GM18505 (cell line): ENCODE results near the gene C11orf24.

Experiments used
- ATAC-seq: cut with Tn5 transposase; IDR thresholded peaks from one replicate; pipeline ENCODE4 v1.9.1; 2021; ENCODE audit not compliant: unreplicated experiment
- POLR2A ChIP-seq: IDR thresholded peaks from 4 replicates; pipeline ENCODE4 v1.6.1; 2011; ENCODE audit warnings: borderline replicate concordance; ENCODE audit not compliant: insufficient read depth, insufficient read length; ENCODE audit errors: extremely low read depth

C11orf24 gene

DNA sequence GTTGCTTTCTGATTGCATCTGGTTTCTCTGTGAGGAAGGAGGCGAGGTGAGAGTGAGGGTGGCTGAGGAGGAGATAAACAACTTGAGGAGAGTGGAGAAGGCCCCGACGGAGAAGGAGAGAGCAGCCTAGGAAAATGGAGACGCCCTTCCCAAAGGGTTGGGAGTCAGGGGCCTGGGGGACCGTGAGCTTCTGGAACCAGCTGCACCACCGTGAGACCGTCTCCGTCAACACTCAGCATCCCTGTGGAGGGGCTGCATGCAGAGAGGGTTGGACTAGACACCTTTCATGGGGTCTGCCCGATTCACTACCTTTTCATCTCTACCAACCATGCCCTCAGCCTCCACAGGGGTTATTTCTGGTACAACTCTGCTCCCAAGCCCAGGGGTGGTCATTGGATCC is 45.4 kb downstream of the C11orf24 start:
- TF ChIP-seq POLR2A: no peak
- no peak for ATAC-seq

DNA sequence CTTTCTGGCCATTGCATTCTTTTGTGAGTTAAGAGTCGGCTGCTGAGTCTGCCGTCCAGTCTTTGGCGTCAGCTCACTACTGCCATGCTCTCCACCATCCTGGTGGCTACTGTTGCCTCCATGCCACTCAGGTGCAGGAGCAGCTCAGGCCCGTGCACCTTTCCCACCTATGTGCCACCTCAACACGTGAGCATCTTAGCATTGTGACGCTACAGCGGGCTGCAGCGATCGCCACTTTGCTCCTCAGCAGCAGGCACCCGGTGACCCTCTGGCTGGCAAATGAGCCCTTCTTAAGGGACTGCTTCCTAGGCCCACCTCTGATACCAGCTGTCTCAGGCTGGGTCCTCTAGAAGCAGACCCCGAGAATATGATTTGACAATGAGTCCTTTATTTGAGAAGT is 47.2 kb downstream of the C11orf24 start:
- TF ChIP-seq POLR2A: no peak
- no peak for ATAC-seq

DNA sequence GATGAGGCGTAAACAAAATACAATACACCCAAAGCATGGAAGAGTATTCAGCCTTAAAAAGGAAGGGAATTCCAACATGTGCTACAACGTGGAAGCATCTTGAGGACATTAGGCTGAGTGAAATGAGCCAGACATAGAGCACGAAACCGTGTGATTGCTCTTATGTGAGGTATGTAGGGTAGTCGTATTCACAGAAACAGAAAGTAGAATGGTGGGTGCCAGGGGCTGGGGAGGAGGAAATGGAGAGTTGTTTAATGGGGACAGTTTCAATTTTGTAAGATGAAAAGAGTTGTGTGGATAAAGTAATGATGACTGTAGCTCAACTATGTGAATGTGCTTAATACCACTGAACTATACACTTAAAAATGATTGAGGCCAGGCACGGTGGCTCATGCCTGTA is 48.5 kb downstream of the C11orf24 start:
- no peak for TF ChIP-seq POLR2A

DNA sequence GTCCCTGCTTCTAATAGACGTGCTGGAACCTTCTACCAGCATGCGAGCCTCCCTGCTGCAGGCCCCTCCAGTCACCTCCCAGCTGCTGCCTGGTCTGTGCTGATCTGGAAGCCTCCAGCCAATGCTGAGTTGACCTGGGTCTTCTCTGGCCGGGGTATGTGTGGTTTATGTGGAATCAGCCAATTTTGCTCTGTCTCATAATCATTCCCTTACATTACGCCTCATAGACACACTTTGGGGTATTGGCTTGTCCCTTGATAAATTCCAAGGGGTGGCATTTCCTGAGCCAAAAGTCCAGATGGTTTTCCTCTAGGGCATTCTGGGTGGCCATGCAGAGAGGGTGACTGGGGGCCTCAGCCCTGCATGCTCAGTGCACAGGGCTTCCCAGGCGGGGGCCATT is 50.4 kb downstream of the C11orf24 start:
- no peak for ATAC-seq
- no peak for TF ChIP-seq POLR2A

More for the DNA sequence above, 48.5 kb downstream of the C11orf24 start:
- ATAC-seq: no peak

DNA sequence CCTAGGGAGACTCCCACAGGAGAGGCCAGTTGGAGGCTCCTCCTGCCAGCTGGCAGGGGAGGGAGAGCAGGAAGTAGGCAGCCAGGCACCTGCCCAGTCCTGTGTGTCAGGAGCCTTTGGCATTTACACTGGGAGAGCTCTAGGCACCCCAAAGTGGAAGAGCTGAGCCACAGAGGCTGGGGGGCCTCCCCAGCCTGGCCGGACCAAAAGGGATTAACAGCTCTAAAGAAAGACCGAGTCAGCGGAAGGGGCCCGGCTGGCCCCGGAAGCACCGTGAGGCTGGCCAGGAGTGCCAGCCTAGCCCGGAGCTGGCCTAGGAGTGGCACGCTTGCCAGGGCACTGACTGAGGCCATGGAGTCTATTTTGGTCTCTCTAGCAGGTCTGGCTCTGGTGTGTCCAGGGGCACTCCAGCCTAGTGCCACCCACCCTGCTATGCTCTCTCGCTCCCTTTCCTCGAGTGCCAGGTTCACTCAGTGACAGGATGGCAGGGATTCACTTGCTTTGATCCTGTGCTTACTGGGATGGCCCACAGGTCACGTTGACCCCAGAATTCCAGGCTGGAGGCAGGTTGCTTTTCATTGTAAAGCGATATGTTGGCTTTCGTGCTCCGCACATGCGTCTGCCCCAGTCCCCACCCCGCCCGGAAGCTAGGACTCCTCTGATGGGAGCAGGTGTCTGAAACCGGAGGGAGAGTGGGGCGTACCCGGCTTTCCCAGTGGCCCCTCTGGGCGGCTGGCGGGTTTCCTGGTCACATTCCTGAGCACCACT is 55.4 kb downstream of the C11orf24 start:
- no peak for ATAC-seq
- TF ChIP-seq POLR2A: no peak

DNA sequence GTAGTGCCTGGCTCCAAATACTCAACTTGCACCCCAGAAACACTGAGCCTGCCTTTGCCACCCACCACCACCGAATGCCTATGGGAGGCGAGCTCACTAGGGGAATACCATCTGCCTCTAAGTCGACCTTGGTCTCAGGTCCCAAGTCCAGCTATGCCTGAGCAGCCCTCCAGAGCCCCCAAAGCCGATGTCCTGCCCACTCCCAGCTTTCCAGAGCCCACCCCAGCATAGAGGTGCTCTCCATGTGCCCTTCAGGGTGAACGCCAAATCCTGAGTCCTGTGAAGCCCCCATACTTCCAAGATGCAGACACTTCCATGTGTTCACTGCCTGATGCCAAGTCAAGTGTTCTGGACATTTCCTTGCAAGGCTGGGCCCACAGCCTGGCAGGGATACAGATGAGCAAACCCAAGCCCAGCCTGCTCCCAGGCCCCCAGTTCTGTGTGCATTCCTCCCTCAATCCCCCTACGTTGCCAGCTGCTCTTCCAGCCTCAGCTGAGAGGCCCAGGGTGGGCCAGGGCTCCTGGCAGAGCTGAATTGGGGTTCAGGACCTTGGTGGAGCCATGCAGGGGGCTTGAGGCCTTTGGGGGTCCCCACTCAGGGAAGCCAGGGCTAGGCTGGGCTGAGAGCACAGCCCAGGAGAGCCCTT is 56.1 kb downstream of the C11orf24 start:
- no peak for ATAC-seq
- TF ChIP-seq POLR2A: no peak

DNA sequence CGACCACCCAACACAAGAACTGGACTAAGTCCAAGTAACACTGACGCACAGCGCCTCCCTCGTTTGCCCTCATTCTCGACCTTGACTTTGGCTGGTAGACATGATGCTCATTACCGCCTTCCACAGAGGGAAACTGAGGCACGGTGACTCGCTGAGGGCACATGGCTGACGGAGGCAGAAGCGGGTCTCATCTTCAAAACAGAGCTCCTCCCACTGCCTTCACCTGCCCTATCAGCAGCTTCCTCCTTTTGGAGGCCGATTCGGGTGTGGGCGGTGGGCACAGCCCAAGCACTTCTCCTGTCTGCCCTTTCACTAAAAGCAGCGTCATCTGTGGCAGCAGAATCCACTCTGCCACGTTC is 56.7 kb downstream of the C11orf24 start:
- no peak for ATAC-seq
- no peak for TF ChIP-seq POLR2A

DNA sequence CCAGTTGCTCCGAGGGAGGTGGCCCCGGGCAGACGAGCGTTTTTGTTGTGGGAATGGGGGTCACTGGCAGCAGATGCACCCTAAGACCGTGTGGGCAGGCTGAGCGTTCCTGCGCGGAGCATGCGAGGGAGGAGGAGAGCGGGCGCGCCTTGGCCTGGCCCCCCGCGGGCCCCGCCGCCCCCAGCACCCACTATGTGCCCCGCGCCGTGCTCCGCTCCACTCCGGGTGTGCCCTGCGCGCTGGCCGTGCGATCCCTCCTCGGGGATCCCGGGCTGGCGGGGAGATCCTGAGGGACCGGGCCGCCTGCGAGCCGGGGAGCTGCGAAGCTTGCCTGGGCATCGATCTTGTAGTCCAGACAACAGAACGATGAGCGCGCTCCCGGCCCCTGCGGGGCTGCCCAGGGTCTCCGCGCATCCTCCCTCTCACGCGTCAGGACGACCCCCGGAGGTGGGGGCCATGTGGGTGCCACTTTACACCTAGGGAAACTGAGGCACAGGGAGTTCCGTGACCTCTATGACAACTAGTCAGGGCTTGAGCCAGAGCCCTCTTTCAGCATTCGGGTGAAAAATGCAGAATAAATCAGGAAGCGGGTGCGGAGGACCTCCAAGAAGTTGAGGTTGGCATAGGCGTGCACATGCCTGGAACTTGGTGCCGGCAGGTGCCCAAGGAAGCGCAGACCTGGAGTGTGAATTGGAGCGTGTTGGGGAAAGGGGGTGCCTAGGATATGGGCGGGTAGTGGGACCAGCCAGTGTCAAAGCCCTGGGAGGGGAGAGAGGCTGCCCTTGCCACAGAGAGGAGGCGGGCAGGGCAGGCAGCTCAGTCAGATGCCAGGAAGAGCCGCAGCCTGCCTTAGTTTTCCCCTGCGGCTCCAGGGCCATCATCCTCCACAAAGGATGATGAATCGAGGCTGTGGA is 57.3 kb downstream of the C11orf24 start:
- no peak for ATAC-seq
- no peak for TF ChIP-seq POLR2A

DNA sequence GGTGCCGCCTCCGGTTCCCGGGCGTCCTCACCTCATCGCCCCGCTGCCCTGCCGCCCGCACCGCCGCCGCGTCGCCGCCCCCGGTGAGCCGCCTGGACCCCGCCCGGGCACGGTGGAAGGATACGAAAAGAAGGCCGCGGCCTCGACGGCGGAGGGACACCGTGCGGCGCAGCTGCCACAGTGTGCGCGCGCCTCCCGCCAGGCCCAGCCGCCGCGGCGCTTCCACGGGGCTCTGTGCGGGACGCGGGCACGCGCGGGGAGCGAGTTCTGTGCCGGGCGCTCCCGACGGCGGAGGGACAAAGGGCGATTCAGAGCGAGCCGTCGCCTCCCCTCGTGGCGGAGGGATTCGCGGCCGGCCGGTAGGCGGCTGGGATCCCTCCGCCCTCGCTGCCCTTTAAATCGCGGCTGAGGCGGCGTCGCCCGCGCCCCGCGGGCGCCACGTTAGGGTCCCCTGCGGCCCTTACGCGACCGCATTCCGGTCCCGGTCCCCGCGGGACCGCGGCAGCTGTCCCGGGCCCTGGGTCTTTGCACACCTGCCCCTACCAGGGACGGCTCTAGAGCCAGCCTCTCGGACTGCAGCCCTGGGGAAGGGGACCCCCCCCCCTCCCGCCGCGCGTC is 58.1 kb downstream of the C11orf24 start:
- peak; percentile 54 for ATAC-seq
- peak; percentile 99 for TF ChIP-seq POLR2A

DNA sequence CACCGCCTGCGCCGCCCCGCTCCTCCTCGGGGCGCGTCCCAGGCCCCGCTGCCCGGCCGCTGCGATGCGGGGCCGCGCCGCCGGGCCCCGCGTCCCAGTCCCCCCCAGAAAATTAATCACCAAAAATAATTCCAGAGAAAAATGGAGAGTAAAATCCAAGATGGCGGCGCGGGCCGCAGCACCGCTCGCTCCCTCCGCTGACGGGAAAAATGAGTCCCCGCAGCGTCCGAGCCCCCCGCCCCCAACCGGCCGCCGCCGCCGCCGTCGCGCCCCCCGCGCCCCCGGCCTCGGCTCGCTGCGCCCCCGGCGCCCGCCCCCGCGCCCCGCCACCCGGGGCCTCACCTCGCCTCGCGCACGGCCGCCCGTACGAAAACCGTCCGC is 58.6 kb downstream of the C11orf24 start, which contains the start of gene KMT5B:
KMT5B (minus strand) TSS at position 162 of the 381 bp plus-strand sequence. CDS start 23,220 bp downstream, outside the sequence.
- no peak for TF ChIP-seq POLR2A
- ATAC-seq: no peak

DNA sequence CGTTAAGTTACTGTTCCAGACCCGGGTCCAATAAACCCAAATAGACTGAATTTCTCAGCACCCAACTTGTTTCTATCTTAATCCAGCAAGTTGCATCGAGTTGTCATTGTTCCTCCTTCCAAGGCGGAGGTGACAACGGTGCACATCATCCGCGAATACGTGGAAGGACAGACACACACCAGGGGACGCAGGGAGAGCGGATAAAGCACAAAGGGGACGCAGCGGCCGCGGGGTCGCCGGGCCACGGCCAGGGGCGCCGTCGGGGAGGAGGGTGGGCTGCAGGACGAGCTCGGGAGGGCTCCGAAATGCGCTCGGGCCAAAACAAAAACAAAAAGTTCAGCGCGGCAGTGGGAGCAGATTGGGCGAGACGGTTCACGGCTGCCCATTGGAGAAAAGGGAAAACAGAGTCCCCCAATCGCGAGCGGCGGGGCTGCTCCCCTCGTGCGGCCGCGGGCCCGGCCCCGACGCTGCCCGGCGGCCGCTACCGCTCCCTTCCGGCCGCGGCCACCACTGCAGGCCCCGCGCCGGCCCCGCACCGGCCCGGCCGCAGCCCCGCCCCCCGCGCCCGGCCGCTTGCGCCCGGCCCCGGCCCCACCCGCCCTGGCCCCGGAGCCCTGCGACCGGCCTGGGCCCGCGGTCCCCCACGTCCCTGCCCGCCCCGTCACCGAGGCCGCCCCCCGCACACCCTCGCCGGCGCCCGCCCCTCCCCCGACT is 59.2 kb downstream of the C11orf24 start:
- peak; percentile 62 for ATAC-seq
- TF ChIP-seq POLR2A: no peak

DNA sequence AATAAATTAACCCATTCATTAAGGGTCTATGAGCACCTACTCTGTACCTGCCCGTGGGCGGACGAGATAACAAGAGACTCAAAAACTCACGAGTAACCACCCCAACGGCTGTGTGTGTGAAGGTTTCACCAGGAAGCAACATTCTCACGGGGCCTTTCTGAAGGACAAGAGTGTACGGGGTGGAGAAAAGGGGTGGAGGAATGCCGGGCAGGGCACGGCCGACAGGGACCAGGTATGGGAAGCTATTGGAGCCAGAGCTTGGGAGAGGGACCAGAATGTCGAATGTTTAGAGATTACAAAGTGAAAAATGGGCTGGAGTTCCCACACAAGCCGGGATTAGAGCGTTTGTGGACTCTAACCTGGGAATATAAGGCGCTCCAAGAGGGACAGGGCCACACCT is 60.2 kb downstream of the C11orf24 start:
- ATAC-seq: no peak
- no peak for TF ChIP-seq POLR2A
